SK-N-SH treated with all-trans-retinoic acid at 6 μM for 48 hours (cell line): Measurements from ENCODE around the gene NRL.

Experiments used
- ARNTL ChIP-seq: fragments of 450-650 bp; formaldehyde crosslinking; IDR thresholded peaks from 2 replicates; pipeline ENCODE4 v1.5.0; 2020; ENCODE audit warnings: low read depth, mild to moderate bottlenecking, moderate library complexity, borderline replicate concordance
- ISL1 ChIP-seq: fragments of 250-450 bp; sonication (Bioruptor Pico); IDR thresholded peaks from 2 replicates; pipeline ENCODE4 v2.1.2; 2022; ENCODE audit warnings: mild to moderate bottlenecking, moderate library complexity
- RARB ChIP-seq: fragments of 250-450 bp; sonication (Bioruptor Pico); IDR thresholded peaks from 2 replicates; pipeline ENCODE4 v1.8.0; 2021; ENCODE audit warnings: mild to moderate bottlenecking, moderate library complexity
- ZC3H10 ChIP-seq: fragments of 250-450 bp; sonication (Bioruptor Pico); IDR thresholded peaks from 2 replicates; pipeline ENCODE4 v1.5.1; 2021; ENCODE audit warnings: mild to moderate bottlenecking, moderate library complexity
- ZNF70 ChIP-seq: fragments of 450-650 bp; formaldehyde crosslinking; IDR thresholded peaks from 2 replicates; pipeline ENCODE4 v1.5.0; 2020; ENCODE audit warnings: mild to moderate bottlenecking, moderate library complexity
- TF ChIP-seq, protein P1 (sequence below): fragments of 250-450 bp; sonication (Bioruptor Pico); IDR thresholded peaks from 2 replicates; pipeline ENCODE4 v1.5.0; 2020; ENCODE audit warnings: mild to moderate bottlenecking, moderate library complexity
- TF ChIP-seq, protein P2 (sequence below): fragments of 250-450 bp; sonication (Bioruptor Pico); IDR thresholded peaks from 2 replicates; pipeline ENCODE4 v1.5.1; 2020; ENCODE audit warnings: low read depth, mild to moderate bottlenecking, moderate library complexity

- TF ChIP-seq, protein P1, sequence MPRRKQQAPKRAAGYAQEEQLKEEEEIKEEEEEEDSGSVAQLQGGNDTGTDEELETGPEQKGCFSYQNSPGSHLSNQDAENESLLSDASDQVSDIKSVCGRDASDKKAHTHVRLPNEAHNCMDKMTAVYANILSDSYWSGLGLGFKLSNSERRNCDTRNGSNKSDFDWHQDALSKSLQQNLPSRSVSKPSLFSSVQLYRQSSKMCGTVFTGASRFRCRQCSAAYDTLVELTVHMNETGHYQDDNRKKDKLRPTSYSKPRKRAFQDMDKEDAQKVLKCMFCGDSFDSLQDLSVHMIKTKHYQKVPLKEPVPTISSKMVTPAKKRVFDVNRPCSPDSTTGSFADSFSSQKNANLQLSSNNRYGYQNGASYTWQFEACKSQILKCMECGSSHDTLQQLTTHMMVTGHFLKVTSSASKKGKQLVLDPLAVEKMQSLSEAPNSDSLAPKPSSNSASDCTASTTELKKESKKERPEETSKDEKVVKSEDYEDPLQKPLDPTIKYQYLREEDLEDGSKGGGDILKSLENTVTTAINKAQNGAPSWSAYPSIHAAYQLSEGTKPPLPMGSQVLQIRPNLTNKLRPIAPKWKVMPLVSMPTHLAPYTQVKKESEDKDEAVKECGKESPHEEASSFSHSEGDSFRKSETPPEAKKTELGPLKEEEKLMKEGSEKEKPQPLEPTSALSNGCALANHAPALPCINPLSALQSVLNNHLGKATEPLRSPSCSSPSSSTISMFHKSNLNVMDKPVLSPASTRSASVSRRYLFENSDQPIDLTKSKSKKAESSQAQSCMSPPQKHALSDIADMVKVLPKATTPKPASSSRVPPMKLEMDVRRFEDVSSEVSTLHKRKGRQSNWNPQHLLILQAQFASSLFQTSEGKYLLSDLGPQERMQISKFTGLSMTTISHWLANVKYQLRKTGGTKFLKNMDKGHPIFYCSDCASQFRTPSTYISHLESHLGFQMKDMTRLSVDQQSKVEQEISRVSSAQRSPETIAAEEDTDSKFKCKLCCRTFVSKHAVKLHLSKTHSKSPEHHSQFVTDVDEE = no peak
- TF ChIP-seq ARNTL (CRISPR knock-in tag) (no peak), RARB (CRISPR knock-in tag) (no peak), ZC3H10 (CRISPR knock-in tag) (no peak), ZNF70 (CRISPR knock-in tag) (no peak), ISL1 (CRISPR knock-in tag) (no peak)
- TF ChIP-seq, protein P2, sequence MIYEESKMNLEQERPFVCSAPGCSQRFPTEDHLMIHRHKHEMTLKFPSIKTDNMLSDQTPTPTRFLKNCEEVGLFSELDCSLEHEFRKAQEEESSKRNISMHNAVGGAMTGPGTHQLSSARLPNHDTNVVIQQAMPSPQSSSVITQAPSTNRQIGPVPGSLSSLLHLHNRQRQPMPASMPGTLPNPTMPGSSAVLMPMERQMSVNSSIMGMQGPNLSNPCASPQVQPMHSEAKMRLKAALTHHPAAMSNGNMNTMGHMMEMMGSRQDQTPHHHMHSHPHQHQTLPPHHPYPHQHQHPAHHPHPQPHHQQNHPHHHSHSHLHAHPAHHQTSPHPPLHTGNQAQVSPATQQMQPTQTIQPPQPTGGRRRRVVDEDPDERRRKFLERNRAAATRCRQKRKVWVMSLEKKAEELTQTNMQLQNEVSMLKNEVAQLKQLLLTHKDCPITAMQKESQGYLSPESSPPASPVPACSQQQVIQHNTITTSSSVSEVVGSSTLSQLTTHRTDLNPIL (CRISPR knock-in tag) = no peak
Measured at GRCh38 chr14:24162093-24162492, 47.3 kb upstream of the NRL start.
